SU-DHL-6 (cell line): ENCODE measurements around the gene CD8A.

Source experiments
- CTCF ChIP-seq: fragments of 200-600 bp; sonication (generic); IDR thresholded peaks from one replicate; pipeline ENCODE4 v1.5.1; 2017; ENCODE audit warnings: antibody characterized with exemption, mild to moderate bottlenecking, low read length, moderate library complexity; ENCODE audit not compliant: insufficient read depth, poor library complexity, severe bottlenecking
- EZH2phosphoT487 ChIP-seq: fragments of 200-600 bp; sonication (generic), shearing (Covaris generic); conservative IDR thresholded peaks from 2 replicates; pipeline ENCODE4 v1.6.1; 2018; ENCODE audit warnings: mild to moderate bottlenecking, antibody characterized with exemption, low read length, moderate library complexity, mixed read lengths

- TF ChIP-seq CTCF (no peak), EZH2phosphoT487 (no peak)
These were observed 11.8 kb downstream of the CD8A start for GRCh38 chr2:86778957-86779356.
